VCaP (cell line): ENCODE results near the gene GMNC.

Experiments
- H3K27ac ChIP-seq: fragments of 450-650 bp; 2 replicates; pipeline ENCODE4 v1.5.1; 2017
- TF ChIP-seq, protein P1 (sequence below): fragments of 450-650 bp; conservative IDR thresholded peaks from 2 replicates; pipeline ENCODE4 v1.5.1; 2017; ENCODE audit warnings: mild to moderate bottlenecking, moderate library complexity

The GMNC gene

DNA sequence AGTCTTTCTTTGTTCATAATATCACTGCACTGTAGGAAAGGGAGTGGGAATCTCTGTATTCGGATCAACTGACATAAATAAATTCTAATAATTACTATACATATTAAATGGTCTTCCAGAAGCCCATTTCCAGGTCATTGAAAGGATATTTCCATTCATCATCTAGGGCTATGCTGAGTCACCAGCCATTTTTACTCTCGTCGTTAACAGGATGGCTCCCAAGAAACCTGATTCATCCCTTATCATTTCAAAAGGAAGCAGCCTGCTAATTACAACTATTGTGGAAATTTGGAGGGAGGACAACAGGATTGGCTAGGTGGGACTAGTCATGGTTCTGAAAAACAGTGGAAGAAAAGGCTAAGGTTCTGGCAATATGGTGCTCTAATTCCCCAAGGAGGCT lies 13.6 kb downstream of the GMNC start:
- TF ChIP-seq, protein P1, sequence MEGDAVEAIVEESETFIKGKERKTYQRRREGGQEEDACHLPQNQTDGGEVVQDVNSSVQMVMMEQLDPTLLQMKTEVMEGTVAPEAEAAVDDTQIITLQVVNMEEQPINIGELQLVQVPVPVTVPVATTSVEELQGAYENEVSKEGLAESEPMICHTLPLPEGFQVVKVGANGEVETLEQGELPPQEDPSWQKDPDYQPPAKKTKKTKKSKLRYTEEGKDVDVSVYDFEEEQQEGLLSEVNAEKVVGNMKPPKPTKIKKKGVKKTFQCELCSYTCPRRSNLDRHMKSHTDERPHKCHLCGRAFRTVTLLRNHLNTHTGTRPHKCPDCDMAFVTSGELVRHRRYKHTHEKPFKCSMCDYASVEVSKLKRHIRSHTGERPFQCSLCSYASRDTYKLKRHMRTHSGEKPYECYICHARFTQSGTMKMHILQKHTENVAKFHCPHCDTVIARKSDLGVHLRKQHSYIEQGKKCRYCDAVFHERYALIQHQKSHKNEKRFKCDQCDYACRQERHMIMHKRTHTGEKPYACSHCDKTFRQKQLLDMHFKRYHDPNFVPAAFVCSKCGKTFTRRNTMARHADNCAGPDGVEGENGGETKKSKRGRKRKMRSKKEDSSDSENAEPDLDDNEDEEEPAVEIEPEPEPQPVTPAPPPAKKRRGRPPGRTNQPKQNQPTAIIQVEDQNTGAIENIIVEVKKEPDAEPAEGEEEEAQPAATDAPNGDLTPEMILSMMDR, result no peak
- H3K27ac ChIP-seq, result no peak overlapping the region

DNA sequence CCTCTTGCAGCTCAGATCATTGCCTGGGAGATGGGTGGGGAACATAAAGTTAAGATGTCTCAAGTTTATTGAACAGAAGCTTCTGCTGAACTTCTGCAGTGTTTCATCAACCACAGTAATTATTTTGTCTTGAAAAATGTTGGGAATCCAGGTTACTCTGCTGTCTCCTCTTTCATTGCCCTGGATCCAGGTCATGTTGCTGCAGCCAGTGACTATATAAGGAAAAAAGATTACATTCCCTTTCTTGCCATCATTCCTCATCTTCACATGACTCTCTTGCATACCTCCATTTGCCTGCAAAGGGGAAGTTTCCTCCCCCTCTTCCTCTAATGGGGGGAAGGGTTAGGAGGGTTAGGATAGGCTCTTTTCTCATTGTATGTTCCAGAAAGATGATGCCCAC lies 15.1 kb downstream of the GMNC start:
- H3K27ac ChIP-seq, result no peak overlapping the region
- TF ChIP-seq, protein P1, result no peak

DNA sequence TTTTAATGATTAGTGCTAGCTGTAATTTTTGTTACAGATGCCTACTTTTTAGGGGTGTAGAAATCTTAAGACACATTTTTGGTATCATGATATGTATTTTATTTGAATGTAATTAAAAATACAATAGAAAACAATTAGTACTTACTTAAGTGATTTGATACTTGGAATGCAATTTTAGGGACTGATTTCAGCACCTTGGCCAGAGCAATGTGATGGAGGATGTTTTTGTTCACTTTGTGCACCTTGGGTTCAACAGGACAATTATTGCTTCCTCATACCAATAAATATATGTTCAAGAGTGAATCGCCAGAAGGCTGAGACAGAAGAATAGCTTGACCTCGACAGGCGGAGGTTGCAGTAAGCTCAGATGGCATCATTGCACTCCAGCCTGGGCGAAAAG lies 22.3 kb downstream of the GMNC start:
- TF ChIP-seq, protein P1, result no peak

DNA sequence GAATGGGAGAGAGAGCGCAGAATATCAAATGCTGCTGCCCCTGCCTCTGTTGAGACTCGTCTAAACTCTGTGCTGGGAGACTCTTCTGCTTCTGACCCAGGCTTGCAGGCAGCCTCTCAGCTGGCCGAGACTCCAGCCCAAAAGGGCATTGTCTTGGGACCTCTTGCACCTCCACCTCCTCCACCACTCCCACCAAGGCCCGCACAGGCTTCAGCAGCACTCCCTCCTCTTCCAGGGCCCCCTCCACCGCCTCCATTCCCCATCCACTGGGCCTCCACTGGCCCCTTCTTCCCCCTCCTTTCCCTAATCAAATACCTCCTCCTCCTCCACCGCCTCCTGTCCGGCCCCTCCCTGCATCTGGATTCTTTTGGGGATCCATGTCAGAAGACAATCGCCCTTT lies 31.3 kb downstream of the GMNC start:
- no peak overlapping the region for H3K27ac ChIP-seq
- TF ChIP-seq, protein P1, result no peak

More for the DNA sequence above, 22.3 kb downstream of the GMNC start:
- H3K27ac ChIP-seq, result no peak overlapping the region

DNA sequence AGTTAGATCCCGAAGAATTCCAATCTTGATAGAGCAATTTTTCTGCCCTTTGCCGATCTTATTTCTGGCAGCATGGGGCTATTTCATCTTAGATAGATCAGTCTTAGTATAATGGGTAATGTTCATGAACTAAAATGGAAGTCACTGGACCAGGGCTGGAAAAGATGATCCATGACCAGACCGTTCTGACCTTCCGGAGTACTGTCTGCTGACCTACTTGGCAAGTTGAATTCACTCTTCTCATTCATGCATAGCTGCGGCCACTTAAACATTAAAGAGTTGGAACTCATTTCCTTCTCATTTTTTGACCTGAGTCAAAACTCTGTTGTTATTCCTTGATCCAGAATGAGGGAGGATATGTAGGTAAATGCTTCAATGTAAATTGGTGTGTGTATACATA lies 32.5 kb downstream of the GMNC start:
- TF ChIP-seq, protein P1, result no peak
- no peak overlapping the region for H3K27ac ChIP-seq

DNA sequence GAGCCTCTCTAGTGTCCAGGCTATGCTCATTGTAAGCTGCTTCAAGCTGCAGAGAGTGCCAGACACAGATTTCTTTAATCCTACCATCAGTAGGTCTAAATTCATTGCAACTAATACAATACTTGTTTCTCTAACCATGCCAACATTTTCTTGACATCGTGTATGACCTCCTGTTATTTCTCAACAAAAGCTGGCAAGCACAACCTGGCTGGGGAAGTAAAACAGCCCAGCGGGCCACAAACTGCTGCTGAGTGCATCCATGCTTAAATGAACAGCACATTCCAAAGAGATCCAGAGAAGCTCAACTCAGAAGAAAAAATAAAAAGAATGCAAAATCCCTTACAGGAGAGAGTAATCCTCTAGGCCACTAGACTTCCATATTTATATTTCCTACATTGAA lies 36.5 kb downstream of the GMNC start:
- no peak overlapping the region for H3K27ac ChIP-seq
- TF ChIP-seq, protein P1, result no peak

DNA sequence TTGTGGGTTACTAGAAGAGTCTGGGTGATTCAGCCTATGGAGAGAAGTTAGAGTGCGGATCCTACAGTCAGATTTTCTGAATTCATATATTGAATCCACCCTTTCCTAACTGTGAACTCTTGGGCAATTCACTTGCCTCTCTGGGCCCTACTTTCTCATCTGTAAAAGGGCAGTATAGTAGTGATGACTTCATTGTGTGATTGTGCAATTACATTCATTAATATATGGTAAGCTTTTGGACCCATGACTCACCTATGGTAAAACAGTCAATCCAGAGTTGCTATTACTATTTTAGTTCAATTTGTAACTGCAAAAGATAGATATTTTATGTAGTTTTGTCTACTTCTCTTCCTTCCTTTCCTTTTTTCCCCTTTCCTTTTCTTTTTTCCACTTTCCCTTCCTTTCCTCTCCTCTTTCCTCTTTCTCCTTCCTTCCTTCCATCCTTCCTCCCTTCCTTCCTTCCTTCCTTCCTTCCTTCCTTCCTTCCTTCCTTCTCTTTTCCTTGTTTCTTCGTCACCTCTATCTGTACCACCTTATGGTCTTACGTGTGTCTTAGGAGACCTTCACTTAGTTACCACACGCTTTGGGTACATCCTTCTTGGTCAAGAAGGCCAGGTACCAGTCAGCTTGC lies 37.0 kb downstream of the GMNC start:
- TF ChIP-seq, protein P1, result no peak
- no peak overlapping the region for H3K27ac ChIP-seq
